DOHH2 (cell line): ENCODE data around the gene CCDC169.

Source experiments
- H3F3A ChIP-seq: fragments of 200-600 bp; sonication (generic), shearing (Covaris generic); 2 replicates; pipeline ENCODE4 v1.6.0; 2016; ENCODE audit warnings: antibody characterized with exemption, mild to moderate bottlenecking; ENCODE audit not compliant: control insufficient read depth, insufficient read depth
- H3K27ac ChIP-seq: fragments of 200-600 bp; sonication (generic); 2 replicates; pipeline ENCODE4 v1.5.1; 2014; ENCODE audit warnings: low read depth, mild to moderate bottlenecking, low read length, moderate library complexity
- H3K27me3 ChIP-seq: fragments of 200-600 bp; sonication (generic); 2 replicates; pipeline ENCODE4 v1.6.1; 2014; ENCODE audit warnings: mild to moderate bottlenecking, low read length, mixed read lengths; ENCODE audit not compliant: control insufficient read depth
- H3K36me3 ChIP-seq: fragments of 200-600 bp; sonication (generic); 2 replicates; pipeline ENCODE4 v1.6.1; 2014; ENCODE audit warnings: mild to moderate bottlenecking, low read length, moderate library complexity, mixed read lengths; ENCODE audit not compliant: control insufficient read depth
- H3K4me1 ChIP-seq: fragments of 200-600 bp; sonication (generic); 2 replicates; pipeline ENCODE4 v1.6.1; 2014; ENCODE audit warnings: mild to moderate bottlenecking, low read length, mixed read lengths; ENCODE audit not compliant: control insufficient read depth
- H3K4me2 ChIP-seq: fragments of 200-600 bp; sonication (generic); 2 replicates; pipeline ENCODE4 v1.6.0; 2014; ENCODE audit warnings: mild to moderate bottlenecking, low read length, moderate library complexity
- H3K4me3 ChIP-seq: fragments of 200-600 bp; sonication (generic); 2 replicates; pipeline ENCODE4 v1.5.1; 2014; ENCODE audit warnings: mild to moderate bottlenecking, low read length, mixed read lengths
- H3K79me2 ChIP-seq: fragments of 200-600 bp; sonication (generic); 2 replicates; pipeline ENCODE4 v1.6.1; 2014; ENCODE audit warnings: mild to moderate bottlenecking, low read length, mixed read lengths; ENCODE audit not compliant: control insufficient read depth
- H3K9me2 ChIP-seq: fragments of 200-600 bp; sonication (generic); replicated peaks from 2 replicates; pipeline ENCODE4 v1.6.1; 2014; ENCODE audit warnings: mild to moderate bottlenecking, low read length, mixed read lengths; ENCODE audit not compliant: control insufficient read depth
- H3K9me3 ChIP-seq: fragments of 200-600 bp; sonication (generic); 2 replicates; pipeline ENCODE4 v1.6.1; 2014; ENCODE audit warnings: antibody characterized with exemption, low read length, mixed read lengths; ENCODE audit not compliant: control insufficient read depth, insufficient read depth
- H4K20me1 ChIP-seq: fragments of 200-600 bp; sonication (generic); 2 replicates; pipeline ENCODE4 v1.6.0; 2014; ENCODE audit warnings: low read depth, mild to moderate bottlenecking, antibody characterized with exemption, low read length, moderate library complexity; ENCODE audit not compliant: control insufficient read depth, insufficient read depth
- EZH2phosphoT487 ChIP-seq: fragments of 200-600 bp; sonication (generic); IDR thresholded peaks from 2 replicates; pipeline ENCODE4 v1.6.1; 2017; ENCODE audit warnings: borderline replicate concordance, mild to moderate bottlenecking, antibody characterized with exemption, low read length, moderate library complexity, mixed read lengths
- TF ChIP-seq, protein P1 (sequence below): fragments of 200-600 bp; sonication (generic); IDR thresholded peaks from one replicate; pipeline ENCODE4 v1.5.1; 2014; ENCODE audit warnings: antibody characterized with exemption, mild to moderate bottlenecking, low read depth, low read length; ENCODE audit not compliant: poor library complexity, severe bottlenecking

The CCDC169 gene

DNA sequence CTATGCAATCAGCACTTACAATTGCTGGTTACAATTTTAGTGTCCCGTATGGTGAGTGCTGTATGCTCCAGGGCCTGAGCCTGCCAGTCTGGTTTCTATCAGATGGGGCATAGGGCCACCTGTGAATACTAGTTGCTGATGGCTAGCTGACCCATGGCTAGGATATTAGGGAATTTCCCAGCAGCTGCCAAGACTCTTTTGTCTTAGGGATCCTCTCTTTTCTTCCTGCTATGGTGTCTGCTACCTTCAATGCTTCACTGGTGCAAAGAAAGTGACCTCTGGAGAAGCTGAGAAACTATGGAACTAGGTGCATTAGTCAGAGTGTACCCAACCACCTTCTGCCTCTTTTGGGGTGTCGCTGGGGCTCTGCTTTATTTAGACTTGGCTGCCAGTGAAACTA is 11.6 kb downstream of the CCDC169 start:
- no peak for TF ChIP-seq EZH2phosphoT487
- TF ChIP-seq, protein P1, sequence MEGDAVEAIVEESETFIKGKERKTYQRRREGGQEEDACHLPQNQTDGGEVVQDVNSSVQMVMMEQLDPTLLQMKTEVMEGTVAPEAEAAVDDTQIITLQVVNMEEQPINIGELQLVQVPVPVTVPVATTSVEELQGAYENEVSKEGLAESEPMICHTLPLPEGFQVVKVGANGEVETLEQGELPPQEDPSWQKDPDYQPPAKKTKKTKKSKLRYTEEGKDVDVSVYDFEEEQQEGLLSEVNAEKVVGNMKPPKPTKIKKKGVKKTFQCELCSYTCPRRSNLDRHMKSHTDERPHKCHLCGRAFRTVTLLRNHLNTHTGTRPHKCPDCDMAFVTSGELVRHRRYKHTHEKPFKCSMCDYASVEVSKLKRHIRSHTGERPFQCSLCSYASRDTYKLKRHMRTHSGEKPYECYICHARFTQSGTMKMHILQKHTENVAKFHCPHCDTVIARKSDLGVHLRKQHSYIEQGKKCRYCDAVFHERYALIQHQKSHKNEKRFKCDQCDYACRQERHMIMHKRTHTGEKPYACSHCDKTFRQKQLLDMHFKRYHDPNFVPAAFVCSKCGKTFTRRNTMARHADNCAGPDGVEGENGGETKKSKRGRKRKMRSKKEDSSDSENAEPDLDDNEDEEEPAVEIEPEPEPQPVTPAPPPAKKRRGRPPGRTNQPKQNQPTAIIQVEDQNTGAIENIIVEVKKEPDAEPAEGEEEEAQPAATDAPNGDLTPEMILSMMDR, result no peak
- no peaks in the 10 kb centered on the region for H3K79me2 ChIP-seq
- no peak overlapping the region for H3K4me2 ChIP-seq
- peaks cover 5% of the 10 kb centered on the region; the same call in 1 of the 2 replicates for H3K27me3 ChIP-seq
- H3K9me3 ChIP-seq, result peaks cover 9% of the 10 kb centered on the region
- no peak overlapping the region for H3K4me3 ChIP-seq
- no peaks in the 10 kb centered on the region for H4K20me1 ChIP-seq
- H3K36me3 ChIP-seq, result no peaks in the 10 kb centered on the region
- no peaks in the 10 kb centered on the region for H3F3A ChIP-seq
- H3K4me1 ChIP-seq, result no peaks in the 10 kb centered on the region
- H3K27ac ChIP-seq, result no peak overlapping the region
- no peaks in the 10 kb centered on the region for H3K9me2 ChIP-seq

DNA sequence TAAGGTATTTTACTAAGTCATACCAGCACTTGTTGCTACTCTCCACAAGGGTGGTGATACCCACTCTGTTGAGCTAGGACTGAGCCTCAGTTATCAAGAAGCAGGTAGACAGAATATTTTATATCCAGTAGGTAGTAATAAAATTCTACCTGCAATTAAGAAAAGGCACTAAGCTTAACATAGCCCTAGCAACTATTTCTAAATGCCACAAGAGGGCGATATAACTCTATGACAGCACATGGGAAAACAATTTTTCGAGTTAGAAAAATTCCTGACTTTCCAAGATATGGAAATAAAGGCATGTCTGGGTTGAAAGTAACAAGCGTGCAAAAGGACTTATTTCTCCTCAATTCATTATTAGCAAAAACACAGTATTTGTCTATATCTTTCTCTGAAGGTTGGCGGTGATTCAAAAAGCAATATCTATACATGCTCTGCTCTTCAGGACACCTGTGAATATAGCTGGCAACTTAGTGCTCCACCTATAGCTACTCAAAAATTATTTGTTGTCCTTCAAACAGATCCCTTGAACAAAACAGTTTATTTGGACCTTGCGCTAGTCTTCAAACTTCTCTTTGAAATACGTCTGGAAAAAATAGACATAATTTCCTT is 14.7 kb downstream of the CCDC169 start:
- H3K9me2 ChIP-seq, result no peaks in the 10 kb centered on the region
- no peaks in the 10 kb centered on the region for H3K79me2 ChIP-seq
- H3K36me3 ChIP-seq, result no peaks in the 10 kb centered on the region
- no peaks in the 10 kb centered on the region for H3K9me3 ChIP-seq
- TF ChIP-seq EZH2phosphoT487, result no peak
- TF ChIP-seq, protein P1, result peak; percentile 84
- H3K27ac ChIP-seq, result no peak overlapping the region
- no peak overlapping the region for H3K4me3 ChIP-seq
- no peaks in the 10 kb centered on the region for H4K20me1 ChIP-seq
- no peak overlapping the region for H3K4me2 ChIP-seq
- H3F3A ChIP-seq, result no peaks in the 10 kb centered on the region
- peaks cover 5% of the 10 kb centered on the region; the same call in 1 of the 2 replicates for H3K27me3 ChIP-seq
- H3K4me1 ChIP-seq, result no peaks in the 10 kb centered on the region

DNA sequence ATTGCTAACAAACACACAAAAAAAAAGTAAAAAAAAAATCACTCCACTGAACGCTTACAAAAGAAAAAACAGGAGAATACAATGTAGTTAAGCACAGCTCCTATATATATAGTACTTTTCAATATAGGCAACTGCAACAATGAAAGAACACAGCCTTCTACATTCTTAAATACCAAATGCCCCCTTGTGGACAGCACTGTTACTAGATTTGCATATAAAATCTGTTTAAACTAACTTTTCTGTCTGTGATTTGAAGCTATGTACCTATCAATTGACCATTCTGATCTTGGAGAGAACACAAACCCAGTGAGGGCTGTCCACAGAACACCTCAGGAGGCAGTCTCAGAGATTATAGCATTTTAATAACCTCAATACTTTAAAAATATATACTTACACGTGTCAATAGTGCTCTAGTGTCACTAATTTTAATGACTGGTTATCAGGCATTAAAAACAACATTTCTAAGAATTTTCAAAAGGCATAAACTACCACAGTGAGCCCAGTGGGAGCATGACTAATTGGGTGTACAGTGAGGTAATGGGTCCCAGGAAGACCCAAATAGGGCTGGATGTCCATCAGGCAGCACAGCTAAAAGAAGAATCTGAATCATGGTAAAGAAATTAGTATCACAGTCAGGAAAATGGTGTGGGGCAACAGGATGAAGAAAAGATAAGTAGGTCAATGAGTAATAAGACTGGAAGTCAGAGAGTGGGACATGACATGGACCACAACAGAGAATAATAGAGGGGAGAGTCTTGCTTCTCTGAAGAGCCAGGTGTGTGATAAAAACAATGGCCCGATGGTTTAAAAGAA is 22.2 kb downstream of the CCDC169 start:
- Histone ChIP-seq H3K27ac (no peak overlapping the region), H4K20me1 (no peaks in the 10 kb centered on the region), H3K4me1 (no peaks in the 10 kb centered on the region), H3K4me2 (no peak overlapping the region), H3K36me3 (no peaks in the 10 kb centered on the region), H3F3A (no peaks in the 10 kb centered on the region), H3K4me3 (no peak overlapping the region), H3K79me2 (no peaks in the 10 kb centered on the region), H3K9me3 (no peaks in the 10 kb centered on the region), H3K9me2 (no peaks in the 10 kb centered on the region), H3K27me3 (no peaks in the 10 kb centered on the region)
- TF ChIP-seq, protein P1, result peak; percentile 56
- no peak for TF ChIP-seq EZH2phosphoT487
